Activated CD8-positive, alpha-beta memory T cell treated with anti-CD3 and anti-CD28 coated beads for 4 hours (primary cell): ENCODE measurements around the gene KRTAP5-11.
A peak's percentile ranks its signal among the peaks of the same experiment; 100 is the strongest.
"Not testable (repeated sequence)": the region's sequence is repeated elsewhere in the genome, so short reads cannot be mapped to it uniquely, and the experiment has no call there.

Experiments
- DNase-seq, 2 donors: peaks; one replicate each; pipeline ENCODE4 v3.0.0-alpha.2; 2020; ENCODE audit warnings: low read depth in 2 of 2

The KRTAP5-11 gene

DNA sequence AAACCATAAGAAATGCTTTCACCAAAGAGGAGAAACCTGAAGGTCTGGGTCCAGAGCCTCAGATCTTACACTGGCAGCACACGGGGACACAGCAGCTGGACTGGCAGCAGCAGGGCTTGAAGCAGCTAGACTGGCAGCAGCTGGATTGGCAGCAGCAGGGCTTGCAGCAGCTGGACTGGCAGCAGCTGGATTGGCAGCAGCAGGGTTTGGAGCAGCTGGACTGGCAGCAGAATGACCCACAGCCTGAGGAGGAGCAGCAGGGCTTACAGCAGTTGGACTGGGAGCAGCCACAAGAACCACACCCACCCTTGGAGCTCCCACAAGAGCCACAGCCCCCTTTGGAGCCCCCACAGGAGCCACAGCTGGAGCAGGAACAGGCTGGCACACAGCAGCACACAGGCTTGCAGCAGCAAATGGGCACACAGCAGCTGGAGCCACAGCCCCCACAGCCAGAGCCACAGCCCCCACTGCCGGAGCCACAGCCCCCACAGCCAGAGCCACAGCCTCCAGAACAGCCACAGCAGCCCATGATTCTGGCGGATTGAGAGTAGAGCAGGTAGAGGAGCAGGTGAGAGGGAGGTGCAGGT is at the start of gene KRTAP5-11:
Gene KRTAP5-11, minus strand, starts transcription at position 567 of the 587 bp plus-strand sequence. Its CDS starts 38 bp downstream, at position 529.
- no peak for DNase-seq

DNA sequence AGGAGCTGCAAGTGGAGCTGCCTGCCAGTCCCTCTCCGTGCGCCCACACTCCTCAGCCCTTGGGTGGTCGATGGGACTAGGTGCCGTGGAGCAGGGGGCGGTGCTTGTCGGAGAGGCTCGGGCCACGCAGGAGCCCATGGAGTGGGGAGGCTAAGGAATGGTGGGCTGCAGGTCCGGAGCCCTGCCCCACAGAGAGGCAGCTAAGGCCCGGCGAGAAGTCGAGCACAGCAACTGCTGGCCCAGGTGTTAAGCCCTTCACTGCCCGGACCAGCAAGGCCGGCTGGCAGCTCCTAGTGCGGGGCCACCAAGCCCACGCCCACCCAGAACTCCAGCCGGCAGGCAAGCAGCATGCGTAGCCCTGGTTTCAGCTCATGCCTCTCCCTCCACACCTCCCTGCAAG is 48.9 kb upstream of the KRTAP5-11 start:
- DNase-seq: not testable (repeated sequence)

DNA sequence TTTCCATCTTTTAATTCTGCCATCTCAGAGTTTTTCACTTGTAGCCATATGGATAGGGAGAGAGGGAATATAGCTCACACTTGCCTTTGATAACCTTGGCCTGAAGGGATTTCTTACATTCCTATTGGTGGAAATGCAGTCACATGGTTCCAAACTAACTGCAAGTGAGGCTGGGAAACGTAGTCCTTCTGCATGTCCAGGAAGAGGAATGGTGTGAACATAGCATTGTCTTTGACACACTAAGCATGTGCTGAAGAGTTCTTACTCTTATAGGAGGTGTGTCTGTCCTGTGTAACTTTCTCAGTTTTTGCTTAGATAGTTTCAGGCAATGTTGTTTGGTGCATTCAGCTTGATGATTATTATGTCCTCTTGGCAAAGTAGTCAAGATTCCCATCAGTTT is 47.4 kb upstream of the KRTAP5-11 start:
- DNase-seq: not testable (repeated sequence)

DNA sequence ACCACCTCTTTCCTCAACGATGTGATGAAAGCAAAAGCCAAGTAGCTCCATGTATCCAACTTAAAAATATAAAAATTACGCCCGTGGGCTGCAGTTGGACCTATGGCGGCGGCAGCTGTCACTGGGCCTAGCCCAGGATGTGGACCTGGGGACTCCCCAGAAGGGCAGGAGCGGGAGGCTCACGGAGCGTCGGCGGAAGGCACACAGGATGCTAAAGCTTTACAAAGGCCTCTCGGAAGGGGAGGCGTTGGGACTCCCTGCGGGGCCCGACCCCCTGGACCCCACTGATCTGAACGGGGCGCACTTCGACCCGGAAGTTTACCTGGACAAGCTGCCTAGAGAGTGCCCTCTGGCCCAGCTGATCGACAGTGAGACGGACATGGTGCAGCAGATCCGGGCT is 46.3 kb upstream of the KRTAP5-11 start:
- DNase-seq: not testable (repeated sequence)

DNA sequence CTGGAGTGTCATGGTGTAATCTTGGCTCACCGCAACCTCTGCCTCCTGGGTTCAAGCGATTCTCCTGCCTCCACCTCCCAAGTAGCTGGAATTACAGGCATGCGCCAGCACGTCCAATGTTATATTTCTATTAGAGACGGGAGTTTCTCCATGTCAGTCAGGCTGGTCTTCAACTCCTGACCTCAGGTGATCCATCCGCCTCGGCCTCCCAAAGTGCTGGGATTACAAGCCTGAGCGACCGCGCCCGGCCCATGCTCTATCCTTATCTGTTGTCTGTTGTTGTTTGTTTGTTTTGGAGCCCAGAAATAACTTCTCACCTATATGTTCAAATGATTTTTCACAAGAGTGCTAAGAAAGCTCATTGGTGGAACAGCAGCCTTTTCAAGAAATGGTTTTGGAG is 40.6 kb upstream of the KRTAP5-11 start:
- DNase-seq: not testable (repeated sequence)

- not testable (repeated sequence) for DNase-seq
These were observed 39.9 kb upstream of the KRTAP5-11 start for GRCh38 chr11:71622561-71622960.

GRCh38 chr11:71615003-71615402 is 32.3 kb upstream of the KRTAP5-11 start:
- DNase-seq: not testable (repeated sequence)

GRCh38 chr11:71614366-71614917 is 31.8 kb upstream of the KRTAP5-11 start:
- DNase-seq: not testable (repeated sequence)

- not testable (repeated sequence) for DNase-seq
These were observed 31.3 kb upstream of the KRTAP5-11 start for GRCh38 chr11:71613931-71614330.

DNA sequence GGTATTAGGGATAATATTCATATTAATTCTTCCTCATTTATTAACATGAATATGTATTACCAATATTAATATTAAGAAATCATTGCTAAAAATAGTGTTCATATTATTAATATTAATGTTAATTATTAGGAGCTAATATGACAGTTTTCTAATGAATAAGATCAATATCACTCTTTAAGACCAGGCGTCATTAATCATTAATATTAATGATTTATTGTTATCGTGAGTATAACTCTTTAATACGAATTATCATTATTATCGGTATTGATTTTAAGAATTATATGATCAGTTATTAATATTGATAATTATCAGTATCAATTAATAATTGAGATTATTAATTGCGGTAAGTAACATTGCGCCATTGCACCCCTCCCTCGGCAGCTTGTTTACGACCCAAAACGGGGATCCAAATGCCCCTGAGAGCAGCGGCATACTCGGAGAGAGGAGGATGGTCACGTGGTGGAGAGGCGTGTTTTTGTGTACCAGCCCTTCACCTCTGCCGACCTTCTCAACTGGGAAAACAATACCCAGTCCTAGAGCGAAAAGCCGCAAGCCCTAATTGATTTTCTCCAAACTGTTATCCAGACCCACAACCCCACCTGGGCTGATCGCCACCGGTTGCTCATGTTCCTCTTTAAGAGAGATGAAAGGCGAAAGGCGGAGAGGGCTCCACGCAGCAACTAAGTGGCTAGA is 28.7 kb upstream of the KRTAP5-11 start:
- DNase-seq: not testable (repeated sequence)

GRCh38 chr11:71608272-71608671 is 25.6 kb upstream of the KRTAP5-11 start:
- not testable (repeated sequence) for DNase-seq

GRCh38 chr11:71607520-71608216 is 25.0 kb upstream of the KRTAP5-11 start:
- not testable (repeated sequence) for DNase-seq

- not testable (repeated sequence) for DNase-seq
These were observed 24.3 kb upstream of the KRTAP5-11 start for GRCh38 chr11:71606853-71607519.

DNA sequence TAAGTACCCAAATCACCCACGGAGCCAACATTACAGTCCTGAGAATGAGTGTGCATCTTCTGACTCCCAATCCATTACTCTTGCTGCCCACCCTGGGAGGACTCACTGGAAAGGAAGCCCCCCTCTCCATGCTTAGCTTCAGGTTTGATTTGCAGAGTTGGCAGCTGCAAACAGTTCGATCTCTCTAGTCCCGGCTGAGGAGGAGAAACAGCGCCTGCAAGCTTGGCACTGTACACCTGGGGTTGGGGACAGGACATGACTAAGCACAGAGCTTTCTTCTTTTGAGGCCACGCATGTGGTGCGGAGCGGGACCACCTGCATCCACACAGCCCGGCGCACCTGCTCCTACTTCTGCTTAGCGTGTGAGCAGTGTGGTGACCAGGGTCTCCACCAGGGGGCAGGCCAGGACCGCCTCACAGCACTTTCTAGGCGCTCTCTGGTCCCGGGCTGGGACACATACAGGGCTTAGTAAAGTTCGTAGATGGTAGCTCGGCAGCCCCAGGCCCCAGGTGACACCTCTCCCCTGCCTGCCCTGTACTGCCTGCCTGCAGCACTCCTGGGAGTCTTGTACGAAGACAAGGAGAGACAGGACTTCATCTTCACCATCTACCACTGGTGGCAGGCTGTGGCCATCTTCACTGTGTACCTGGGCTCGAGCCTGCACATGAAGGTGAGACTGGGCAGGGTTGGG is 22.3 kb upstream of the KRTAP5-11 start:
- not testable (repeated sequence) for DNase-seq

- not testable (repeated sequence) for DNase-seq
These were observed 20.5 kb upstream of the KRTAP5-11 start for GRCh38 chr11:71603221-71603620.

DNA sequence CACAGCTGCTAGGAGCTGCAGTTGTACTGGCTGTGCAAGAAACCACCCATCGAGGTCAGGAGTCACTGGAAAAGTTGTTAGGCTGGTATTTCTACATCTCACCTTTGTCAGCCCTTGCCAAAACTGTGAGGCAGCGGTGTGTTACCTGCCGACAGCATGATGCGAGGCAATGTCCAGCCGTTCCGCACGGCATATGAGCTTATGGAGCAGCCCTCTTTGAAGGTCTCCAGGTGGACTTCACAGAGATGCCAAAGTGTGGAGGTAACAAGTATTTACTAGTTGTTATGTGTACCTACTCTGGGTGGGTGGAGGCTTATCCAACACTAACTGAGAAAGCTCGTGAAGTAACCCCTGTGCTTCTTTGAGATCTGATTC is 6.9 kb upstream of the KRTAP5-11 start:
- DNase-seq: not testable (repeated sequence)

- peak; percentile 7 to 25 for DNase-seq
These were observed 6.3 kb upstream of the KRTAP5-11 start for GRCh38 chr11:71588822-71589545.

DNA sequence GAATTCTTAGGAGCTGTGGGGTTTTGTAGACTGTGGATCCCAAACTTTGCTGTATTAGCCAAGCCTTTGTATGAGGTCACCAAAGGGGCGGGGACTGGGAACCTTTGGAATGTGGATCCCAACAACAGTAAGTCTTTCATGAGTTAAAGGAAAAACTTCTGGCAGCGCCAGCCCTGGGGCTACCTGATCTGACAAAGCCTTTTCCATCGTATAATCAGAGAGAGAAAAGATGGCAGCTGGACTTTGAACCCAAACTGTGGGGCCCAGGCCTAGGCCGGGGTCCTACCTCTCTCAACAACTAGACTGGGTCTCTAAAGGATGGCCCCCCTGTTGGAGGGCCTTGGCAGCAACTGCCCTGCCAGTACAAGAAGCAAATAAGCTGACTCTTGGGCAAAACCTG is 5.6 kb upstream of the KRTAP5-11 start:
- DNase-seq: not testable (repeated sequence)

- DNase-seq: not testable (repeated sequence)
These were observed 3.0 kb upstream of the KRTAP5-11 start for GRCh38 chr11:71585673-71586072.

DNA sequence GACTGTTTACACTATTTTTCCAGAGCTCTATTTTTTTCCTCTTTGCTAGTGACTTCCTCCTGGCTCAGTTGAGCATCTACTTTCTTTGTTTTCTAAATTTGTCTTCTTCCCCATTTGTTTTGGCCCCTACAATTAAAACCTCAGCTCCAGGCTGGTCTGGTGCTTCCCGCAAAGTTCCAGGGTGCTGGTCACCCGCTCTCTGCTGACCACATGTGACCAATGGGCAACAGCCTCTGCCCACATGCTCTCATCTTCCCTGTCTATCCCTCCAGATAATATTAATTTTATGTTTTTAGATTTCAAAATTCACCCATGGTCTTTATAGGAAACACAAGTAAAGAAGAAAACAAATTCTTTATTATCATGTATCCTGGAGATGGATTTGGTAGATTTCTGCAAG is 294 bp upstream of the KRTAP5-11 start:
- not testable (repeated sequence) for DNase-seq

GRCh38 chr11:71581826-71582225 is 849 bp downstream of the KRTAP5-11 start:
- no peak for DNase-seq
